Kidney (tissue), 14 donors: ENCODE results near the gene TLX3. TPM values are rescaled to one million over a fixed set of nuclear protein-coding genes. Genes with fewer than 3 reads are reported as not detected.
A peak's percentile ranks its signal among the peaks of the same experiment; 100 is the strongest.

Experiments
- DNase-seq, 5 donors: peaks; one replicate each; pipeline ENCODE4 v3.0.0-alpha.2; 2013 to 2020
- FAIRE-seq: peaks from 2 replicates; lab custom pipeline; 2012; peaks lifted over from hg19 to GRCh38; lab: Jason Lieb, UNC
- H3K27ac ChIP-seq, 2 donors: one replicate each; pipeline ENCODE4 v1.7.0; 2013; ENCODE audit warnings: low read depth in 2 of 2, low read length in 2 of 2, inconsistent platforms in 1 of 2
- H3K27me3 ChIP-seq: one replicate; pipeline ENCODE4 v1.7.1; 2013; ENCODE audit warnings: low read length, inconsistent platforms; ENCODE audit not compliant: control insufficient read depth, insufficient read depth
- H3K36me3 ChIP-seq, 3 donors: one replicate each; pipeline versions ENCODE4 v1.7.0 to v1.7.1; 2013; ENCODE audit warnings: low read length in 3 of 3, control low read depth in 1 of 3, inconsistent platforms in 1 of 3; ENCODE audit not compliant: insufficient read depth in 3 of 3, control insufficient read depth in 2 of 3
- H3K4me1 ChIP-seq, 3 donors: one replicate each; pipeline versions ENCODE4 v1.7.0 to v1.7.1; 2013; ENCODE audit warnings: low read length in 3 of 3, inconsistent platforms in 1 of 3, low read depth in 1 of 3; ENCODE audit not compliant: control insufficient read depth in 2 of 3, insufficient read depth in 2 of 3
- H3K4me3 ChIP-seq, 3 donors: one replicate each; pipeline versions ENCODE4 v1.7.0 to v1.8.1; 2013; ENCODE audit warnings: low read length in 3 of 3, control low read depth in 1 of 3, inconsistent platforms in 1 of 3
- H3K9ac ChIP-seq, 3 donors: one replicate each; pipeline versions ENCODE4 v1.7.0 to v1.7.1; 2013; ENCODE audit warnings: low read length in 3 of 3, control low read depth in 1 of 3, inconsistent platforms in 1 of 3
- H3K9me3 ChIP-seq, 3 donors: one replicate each; pipeline versions ENCODE4 v1.7.0 to v1.7.1; 2013; ENCODE audit warnings: low read length in 3 of 3, control low read depth in 1 of 3, inconsistent platforms in 1 of 3; ENCODE audit not compliant: control insufficient read depth in 2 of 3, insufficient read depth in 1 of 3
- intact Hi-C: fragments of 100-400 bp; cut with DNase I; formaldehyde crosslinking; loops from one replicate; pipeline ENCODE4 v1.11.1; 2022
- polyA plus RNA-seq: library from polyadenylated mRNA; stranded (reverse); fragments of 350-450 nt; fragmentation: Illumina TruSeq; extraction: RNeasy Lipid Tissue Mini Kit (QIAGEN cat#74804); gene quantifications from one replicate; pipeline ENCODE4 v1.2.3, GENCODE V29; 2014; ENCODE audit warnings: low read depth, low replicate concordance; ENCODE audit not compliant: insufficient read depth
- total RNA-seq: library from RNA; stranded (reverse); fragmentation: NEBNext Ultra II Directional; extraction: Animal tissue kit (Norgen Biotek cat#: 25700); gene quantifications from one replicate; pipeline ENCODE4 v1.2.1, GENCODE V29; 2021
- TF ChIP-seq, protein P1 (sequence below): IDR thresholded peaks from 3 replicates; pipeline ENCODE4 v1.5.1; 2012; ENCODE audit warnings: mild to moderate bottlenecking, moderate library complexity, borderline replicate concordance; ENCODE audit not compliant: insufficient read depth; ENCODE audit errors: extremely low read depth
- donor health status: control.
- donor health status: control.
- donor health status: control.
- donor health status: control.
- donor health status: control.
- donor health status: DM: yes; HTN: yes; CAD: no.
- donor health status: Normal renal cell carcinoma (clear cell type).

The TLX3 gene
- total and polyA plus RNA-seq, 2 donors from 2014 or later, result not detected

DNA sequence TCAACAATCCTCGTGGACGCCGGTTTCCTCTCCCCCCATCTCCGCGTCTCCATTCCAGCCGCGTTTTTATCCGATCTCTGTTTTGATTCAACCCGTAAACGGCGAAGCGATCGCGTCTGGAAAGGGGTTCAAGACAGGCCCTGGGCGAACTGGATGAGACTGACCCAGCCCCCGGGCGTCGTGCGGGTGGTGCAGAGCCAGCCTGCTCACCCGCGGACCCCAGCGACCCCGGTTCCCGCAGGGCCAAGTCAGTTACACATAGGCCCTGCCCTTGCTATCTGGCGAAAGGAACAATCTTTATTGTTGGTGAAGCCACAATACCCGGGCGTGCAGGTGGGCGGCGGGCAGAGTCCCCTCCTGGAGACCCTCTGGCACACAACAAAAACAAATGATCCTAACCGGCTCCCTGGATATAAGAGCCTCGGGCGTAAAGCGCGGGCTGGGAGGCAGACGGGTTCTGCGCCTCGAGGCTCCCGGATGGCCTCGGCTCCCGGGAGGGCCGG lies 1.8 kb downstream of the TLX3 start:
- intact Hi-C loops, result no loop called here
- Histone ChIP-seq H3K4me1 (no peaks in the 10 kb centered on the region), H3K27ac (no peak overlapping the region), H3K9me3 (no peaks in the 10 kb centered on the region), H3K36me3 (no peaks in the 10 kb centered on the region), H3K4me3 (no peak overlapping the region), H3K27me3 (peaks cover 60% of the 10 kb centered on the region), H3K9ac (no peak overlapping the region)
- DNase-seq (peak in 3 of 5 donors; percentile 17 to 59 (median 47)), FAIRE-seq (no peak)
- TF ChIP-seq, protein P1, sequence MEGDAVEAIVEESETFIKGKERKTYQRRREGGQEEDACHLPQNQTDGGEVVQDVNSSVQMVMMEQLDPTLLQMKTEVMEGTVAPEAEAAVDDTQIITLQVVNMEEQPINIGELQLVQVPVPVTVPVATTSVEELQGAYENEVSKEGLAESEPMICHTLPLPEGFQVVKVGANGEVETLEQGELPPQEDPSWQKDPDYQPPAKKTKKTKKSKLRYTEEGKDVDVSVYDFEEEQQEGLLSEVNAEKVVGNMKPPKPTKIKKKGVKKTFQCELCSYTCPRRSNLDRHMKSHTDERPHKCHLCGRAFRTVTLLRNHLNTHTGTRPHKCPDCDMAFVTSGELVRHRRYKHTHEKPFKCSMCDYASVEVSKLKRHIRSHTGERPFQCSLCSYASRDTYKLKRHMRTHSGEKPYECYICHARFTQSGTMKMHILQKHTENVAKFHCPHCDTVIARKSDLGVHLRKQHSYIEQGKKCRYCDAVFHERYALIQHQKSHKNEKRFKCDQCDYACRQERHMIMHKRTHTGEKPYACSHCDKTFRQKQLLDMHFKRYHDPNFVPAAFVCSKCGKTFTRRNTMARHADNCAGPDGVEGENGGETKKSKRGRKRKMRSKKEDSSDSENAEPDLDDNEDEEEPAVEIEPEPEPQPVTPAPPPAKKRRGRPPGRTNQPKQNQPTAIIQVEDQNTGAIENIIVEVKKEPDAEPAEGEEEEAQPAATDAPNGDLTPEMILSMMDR, result no peak

DNA sequence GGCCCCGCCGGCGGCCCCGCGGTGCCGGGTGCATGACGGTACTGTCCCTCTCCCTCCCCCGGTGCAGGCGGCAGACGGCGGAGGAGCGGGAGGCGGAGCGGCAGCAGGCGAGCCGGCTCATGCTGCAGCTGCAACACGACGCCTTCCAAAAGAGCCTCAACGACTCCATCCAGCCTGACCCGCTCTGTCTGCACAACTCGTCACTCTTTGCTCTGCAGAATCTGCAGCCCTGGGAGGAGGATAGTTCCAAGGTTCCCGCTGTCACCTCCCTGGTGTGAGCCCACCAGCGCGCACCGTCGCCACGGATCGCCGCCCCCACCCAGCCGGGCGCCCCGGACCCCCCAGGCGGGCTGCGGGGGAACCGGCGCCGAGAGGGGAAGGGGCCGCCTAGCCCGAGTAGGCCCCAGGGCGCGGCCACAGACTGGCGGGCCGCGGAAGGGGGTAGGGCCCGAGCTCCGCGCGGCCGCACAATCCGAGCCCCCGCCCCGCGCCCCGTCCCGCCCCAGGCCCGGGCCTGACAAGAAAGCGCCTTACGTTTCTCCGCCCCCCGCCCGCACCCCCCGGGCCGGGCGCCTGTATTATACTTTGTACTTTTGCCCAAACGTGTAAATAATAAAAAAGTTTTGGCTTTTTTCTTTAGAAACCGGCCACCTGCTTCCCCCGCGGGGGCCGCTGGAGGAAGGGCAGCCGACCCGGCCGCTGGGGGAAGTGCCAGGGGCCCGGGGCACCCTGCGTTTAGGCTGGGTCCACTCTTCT lies 2.5 kb downstream of the TLX3 start:
- H3K9me3 ChIP-seq, result no peaks in the 10 kb centered on the region
- FAIRE-seq (no peak), DNase-seq (peak; percentile 49 to 78 (median 68))
- H3K36me3 ChIP-seq, result no peaks in the 10 kb centered on the region
- H3K9ac ChIP-seq, result no peak overlapping the region
- TF ChIP-seq, protein P1, result no peak
- peaks cover 58% of the 10 kb centered on the region for H3K27me3 ChIP-seq
- H3K4me3 ChIP-seq, result no peak overlapping the region
- H3K4me1 ChIP-seq, result no peaks in the 10 kb centered on the region
- H3K27ac ChIP-seq, result no peak overlapping the region
- intact Hi-C loops, result no loop called here

DNA sequence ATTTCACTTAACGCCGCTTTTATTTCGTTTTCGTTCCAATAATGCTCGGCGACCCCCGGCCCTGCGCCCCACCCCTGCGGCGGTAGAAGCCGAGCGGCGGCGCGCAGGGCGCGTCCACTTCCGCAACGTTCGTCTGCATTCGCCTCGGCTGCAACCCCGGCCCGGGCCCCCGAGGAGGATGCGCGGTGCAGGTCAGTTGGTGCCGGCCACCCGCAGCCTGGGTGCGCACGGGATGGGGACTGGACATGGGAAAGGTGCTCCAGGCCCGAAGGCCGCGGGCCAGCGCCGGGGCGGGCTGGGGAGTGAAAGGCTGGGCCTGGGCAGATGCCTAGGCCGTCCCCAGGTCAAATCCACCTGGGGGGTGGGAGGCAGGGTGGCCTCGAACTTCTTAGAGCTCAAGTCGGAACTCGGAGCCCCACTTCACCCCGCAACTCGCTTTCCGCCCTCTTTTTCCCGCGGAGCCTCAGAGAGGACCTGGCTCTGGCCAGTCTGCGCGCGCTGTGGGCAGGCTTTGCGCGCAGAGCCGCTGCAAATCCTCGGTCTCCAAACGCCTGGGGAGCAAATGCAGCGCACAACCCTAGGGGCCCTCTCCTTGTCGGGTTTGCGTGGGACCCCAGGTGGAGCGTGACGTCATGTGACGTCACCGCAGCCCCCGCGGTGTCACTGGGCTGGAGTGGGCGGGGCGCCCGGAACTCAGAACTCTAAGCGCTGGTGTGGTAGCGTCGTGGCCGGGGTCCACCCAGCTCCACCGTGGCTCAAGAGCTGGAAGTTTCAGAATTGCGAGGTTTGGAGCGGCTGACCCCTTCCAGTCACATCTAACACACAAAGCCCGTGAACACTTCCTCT lies 3.3 kb downstream of the TLX3 start:
- peak in 3 of 5 donors; percentile 30 to 61 (median 59) for DNase-seq
- FAIRE-seq, result no peak
- no peak overlapping the region for H3K9ac ChIP-seq
- H3K27ac ChIP-seq, result no peak overlapping the region
- intact Hi-C loops, result no loop called here
- no peak overlapping the region for H3K4me3 ChIP-seq
- H3K9me3 ChIP-seq, result no peaks in the 10 kb centered on the region
- H3K27me3 ChIP-seq, result peaks cover 58% of the 10 kb centered on the region
- no peaks in the 10 kb centered on the region for H3K36me3 ChIP-seq
- TF ChIP-seq, protein P1, result no peak
- no peaks in the 10 kb centered on the region for H3K4me1 ChIP-seq
